MM.1S (cell line): Measurements from ENCODE around the gene IRF2BPL.

ENCODE experiments used
- DNase-seq: peaks from one replicate; pipeline ENCODE4 v3.0.0-alpha.2; 2015
- H2AFZ ChIP-seq: fragments of 300-600 bp; sonication (generic); 2 replicates; pipeline ENCODE4 v1.6.0; 2016; ENCODE audit warnings: antibody characterized with exemption, low read length
- H3F3A ChIP-seq: fragments of 300-600 bp; sonication (generic); 2 replicates; pipeline ENCODE4 v1.6.1; 2016; ENCODE audit warnings: mild to moderate bottlenecking, antibody characterized with exemption, low read length, moderate library complexity, mixed read lengths; ENCODE audit not compliant: insufficient read depth
- H3K27ac ChIP-seq: fragments of 300-600 bp; sonication (generic); 2 replicates; pipeline ENCODE4 v1.5.1; 2016; ENCODE audit warnings: mild to moderate bottlenecking, low read length
- H3K27me3 ChIP-seq: fragments of 300-600 bp; sonication (generic); replicated peaks from 2 replicates; pipeline ENCODE4 v1.6.0; 2016; ENCODE audit warnings: low read length; ENCODE audit not compliant: insufficient read depth
- H3K36me3 ChIP-seq: fragments of 300-600 bp; sonication (generic); replicated peaks from 2 replicates; pipeline ENCODE4 v1.6.1; 2016; ENCODE audit warnings: mild to moderate bottlenecking, low read length, mixed read lengths; ENCODE audit not compliant: insufficient read depth
- H3K4me1 ChIP-seq: fragments of 300-600 bp; sonication (generic); 2 replicates; pipeline ENCODE4 v1.6.1; 2016; ENCODE audit warnings: low read length, mixed read lengths
- H3K4me2 ChIP-seq: fragments of 300-600 bp; sonication (generic); 2 replicates; pipeline ENCODE4 v1.6.0; 2016; ENCODE audit warnings: low read depth, low read length
- H3K4me3 ChIP-seq: fragments of 300-600 bp; sonication (generic); 2 replicates; pipeline ENCODE4 v1.5.1; 2016; ENCODE audit warnings: low read length, mixed read lengths
- H3K79me2 ChIP-seq: fragments of 300-600 bp; sonication (generic); 2 replicates; pipeline ENCODE4 v1.6.1; 2016; ENCODE audit warnings: mixed run types, low read length, mixed read lengths
- H3K9ac ChIP-seq: fragments of 300-600 bp; sonication (generic); 2 replicates; pipeline ENCODE4 v1.6.1; 2016; ENCODE audit warnings: low read length, mixed read lengths
- H3K9me2 ChIP-seq: fragments of 300-600 bp; sonication (generic); replicated peaks from 2 replicates; pipeline ENCODE4 v1.6.1; 2016; ENCODE audit warnings: mild to moderate bottlenecking, low read length, mixed read lengths; ENCODE audit not compliant: insufficient read depth
- H3K9me3 ChIP-seq: fragments of 300-600 bp; sonication (generic); replicated peaks from 2 replicates; pipeline ENCODE4 v1.6.1; 2016; ENCODE audit warnings: mild to moderate bottlenecking, low read length, mixed read lengths; ENCODE audit not compliant: insufficient read depth
- H4K20me1 ChIP-seq: fragments of 300-600 bp; sonication (generic); 2 replicates; pipeline ENCODE4 v1.6.1; 2016; ENCODE audit warnings: mild to moderate bottlenecking, low read length, moderate library complexity, mixed read lengths; ENCODE audit not compliant: insufficient read depth
- CTCF ChIP-seq: fragments of 300-600 bp; sonication (generic); IDR thresholded peaks from 2 replicates; pipeline ENCODE4 v1.5.1; 2016; ENCODE audit warnings: antibody characterized with exemption, low read length, mixed read lengths
- EZH2 ChIP-seq: fragments of 300-600 bp; sonication (generic); optimal IDR thresholded peaks from 2 replicates; pipeline ENCODE3; 2017; ENCODE audit warnings: low read depth, mild to moderate bottlenecking, antibody characterized with exemption, low read length, mixed read lengths
- EZH2phosphoT487 ChIP-seq: fragments of 300-600 bp; sonication (generic); IDR thresholded peaks from 2 replicates; pipeline ENCODE4 v1.6.1; 2018; ENCODE audit warnings: antibody characterized with exemption, low read length

Gene IRF2BPL

GRCh38 chr14:77014004-77014604 is 14.4 kb downstream of the IRF2BPL start:
- H2AFZ ChIP-seq, result no peak overlapping the region

GRCh38 chr14:77012193-77012765 is 16.2 kb downstream of the IRF2BPL start:
- no peak overlapping the region for H3K9ac ChIP-seq

More at GRCh38 chr14:77014004-77014604, 14.4 kb downstream of the IRF2BPL start:
- no peak for DNase-seq
- H3K79me2 ChIP-seq, result no peaks in the 10 kb centered on the region
- H3K4me1 ChIP-seq, result no peaks in the 10 kb centered on the region
- H3K4me2 ChIP-seq, result no peak overlapping the region
- H3K9ac ChIP-seq, result no peak overlapping the region
- TF ChIP-seq EZH2, result no peak
- no peak for TF ChIP-seq EZH2phosphoT487
- TF ChIP-seq CTCF, result no peak
- no peaks in the 10 kb centered on the region for H3F3A ChIP-seq
- no peaks in the 10 kb centered on the region for H3K36me3 ChIP-seq
- no peaks in the 10 kb centered on the region for H3K27me3 ChIP-seq
- no peaks in the 10 kb centered on the region for H3K9me2 ChIP-seq
- H3K9me3 ChIP-seq, result no peaks in the 10 kb centered on the region
- no peak overlapping the region for H3K4me3 ChIP-seq
- no peaks in the 10 kb centered on the region for H4K20me1 ChIP-seq
- no peak overlapping the region for H3K27ac ChIP-seq

GRCh38 chr14:77011245-77011644 is 17.3 kb downstream of the IRF2BPL start:
- Histone ChIP-seq H3K4me3 (no peak overlapping the region), H3K9me3 (no peaks in the 10 kb centered on the region), H3K36me3 (no peaks in the 10 kb centered on the region), H3K9me2 (no peaks in the 10 kb centered on the region), H3F3A (no peaks in the 10 kb centered on the region), H3K4me2 (no peak overlapping the region), H2AFZ (no peak overlapping the region), H3K27ac (no peak overlapping the region), H3K79me2 (no peaks in the 10 kb centered on the region), H3K27me3 (no peaks in the 10 kb centered on the region), H3K4me1 (no peaks in the 10 kb centered on the region), H4K20me1 (no peaks in the 10 kb centered on the region), H3K9ac (no peak overlapping the region)
- TF ChIP-seq EZH2 (no peak), CTCF (no peak), EZH2phosphoT487 (no peak)
- no peak for DNase-seq

More at GRCh38 chr14:77012193-77012765, 16.2 kb downstream of the IRF2BPL start:
- H3K9me3 ChIP-seq, result no peaks in the 10 kb centered on the region
- DNase-seq, result no peak
- H3K27me3 ChIP-seq, result no peaks in the 10 kb centered on the region
- H3K79me2 ChIP-seq, result no peaks in the 10 kb centered on the region
- H3K27ac ChIP-seq, result no peak overlapping the region
- TF ChIP-seq EZH2phosphoT487 (no peak), EZH2 (no peak), CTCF (no peak)
- H3F3A ChIP-seq, result no peaks in the 10 kb centered on the region
- H3K4me2 ChIP-seq, result no peak overlapping the region
- H3K36me3 ChIP-seq, result no peaks in the 10 kb centered on the region
- no peak overlapping the region for H3K4me3 ChIP-seq
- H2AFZ ChIP-seq, result no peak overlapping the region
- H4K20me1 ChIP-seq, result no peaks in the 10 kb centered on the region
- no peaks in the 10 kb centered on the region for H3K4me1 ChIP-seq
- no peaks in the 10 kb centered on the region for H3K9me2 ChIP-seq
